Posterior cingulate gyrus (tissue), 11 donors: ENCODE results near the gene MIOS.
"Not testable (repeated sequence)": the region's sequence is repeated elsewhere in the genome, so short reads cannot be mapped to it uniquely, and the experiment has no call there.

Experiments used
- DNase-seq, 10 donors: peaks; one replicate each; pipeline versions ENCODE4 v3.0.0 to v3.0.0-alpha.2; 2020 to 2021; ENCODE audit warnings: mixed read lengths in 3 of 10
- intact Hi-C: fragments of 100-400 bp; cut with DNase I; formaldehyde crosslinking; loops from one replicate; pipeline ENCODE4 v1.15.1; 2023

MIOS gene

GRCh38 chr7:7553386-7553785, 13.3 kb upstream of the MIOS start:
- no peak for DNase-seq
- intact Hi-C loops: no loop called here

GRCh38 chr7:7554021-7554432, 12.7 kb upstream of the MIOS start:
- intact Hi-C loops: no loop called here
- DNase-seq: peak in 1 of 10 donors; percentile 61

GRCh38 chr7:7554649-7555575, 11.8 kb upstream of the MIOS start:
- intact Hi-C loops: no loop called here
- DNase-seq: no peak

DNA sequence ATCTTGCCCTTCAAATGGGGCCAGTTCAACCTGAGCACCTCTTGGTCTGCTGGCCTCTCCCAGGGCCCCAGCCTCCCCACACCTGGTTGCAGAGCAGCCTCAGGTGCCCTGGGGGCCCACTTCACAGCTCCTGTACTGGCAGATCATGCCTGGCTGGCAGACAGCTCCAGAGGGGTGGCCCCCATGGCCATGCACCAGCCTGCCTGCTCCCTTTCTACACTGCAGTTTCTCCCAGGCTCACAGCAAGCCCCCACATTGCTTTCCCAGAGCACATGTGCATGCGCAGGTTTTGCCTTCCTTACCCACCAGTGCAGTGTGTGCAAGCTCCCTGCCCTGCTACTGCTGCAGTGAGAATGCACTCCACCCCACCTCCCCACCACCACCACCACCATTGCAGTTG, 9.8 kb upstream of the MIOS start:
- intact Hi-C loops: no loop called here

DNA sequence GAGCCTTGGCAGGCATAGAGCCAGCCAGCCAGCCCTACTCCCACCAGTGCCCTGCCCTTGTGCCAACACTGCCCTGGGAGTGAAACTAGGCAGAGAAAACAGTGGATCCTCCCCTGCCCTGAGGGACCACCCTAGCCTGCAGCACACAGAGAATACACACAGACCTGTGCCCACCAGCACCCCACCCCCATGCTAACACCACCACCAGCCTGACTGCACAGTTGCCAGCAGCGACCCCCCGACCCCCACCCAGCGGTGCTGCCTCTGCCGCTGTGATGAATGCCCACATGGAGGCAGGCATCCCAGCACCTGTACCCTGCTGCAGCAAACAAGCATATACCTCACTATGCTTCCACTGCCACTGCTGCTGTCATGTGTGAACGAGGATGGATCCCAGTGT, 9.4 kb upstream of the MIOS start:
- intact Hi-C loops: no loop called here
- peak in 2 of 10 donors; percentile 54 for DNase-seq

More for the DNA sequence above, 9.8 kb upstream of the MIOS start:
- DNase-seq: peak in 2 of 10 donors; percentile 56 to 69

GRCh38 chr7:7561591-7561990, 5.1 kb upstream of the MIOS start:
- DNase-seq: not testable (repeated sequence)
- intact Hi-C loops: loop anchor here (10.0 kb wide), 1 partner anchor 377 kb away; the partner anchor contains the start of gene C1GALT1

DNA sequence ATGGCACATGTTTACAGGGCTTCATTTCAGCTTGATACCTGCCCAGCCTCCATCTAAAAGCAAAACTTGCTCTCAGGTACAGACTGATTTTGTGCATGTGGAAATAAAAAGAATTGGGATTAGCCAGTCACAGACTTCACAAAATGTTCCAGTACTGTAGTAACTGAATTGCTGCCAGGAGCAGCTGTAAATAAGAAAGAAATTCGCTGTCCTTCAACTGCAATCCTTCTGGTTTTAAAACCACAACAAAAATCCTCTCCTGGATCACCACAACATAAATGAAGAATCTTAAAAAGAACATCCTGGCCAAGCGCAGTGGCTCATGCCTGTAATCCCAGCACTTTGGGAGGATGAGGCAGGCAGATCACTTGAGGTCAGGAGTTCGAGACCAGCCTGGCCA, 3.9 kb upstream of the MIOS start:
- intact Hi-C loops: loop anchor here (10.0 kb wide), 1 partner anchor 378 kb away; the partner anchor contains the start of gene C1GALT1
- no peak for DNase-seq

DNA sequence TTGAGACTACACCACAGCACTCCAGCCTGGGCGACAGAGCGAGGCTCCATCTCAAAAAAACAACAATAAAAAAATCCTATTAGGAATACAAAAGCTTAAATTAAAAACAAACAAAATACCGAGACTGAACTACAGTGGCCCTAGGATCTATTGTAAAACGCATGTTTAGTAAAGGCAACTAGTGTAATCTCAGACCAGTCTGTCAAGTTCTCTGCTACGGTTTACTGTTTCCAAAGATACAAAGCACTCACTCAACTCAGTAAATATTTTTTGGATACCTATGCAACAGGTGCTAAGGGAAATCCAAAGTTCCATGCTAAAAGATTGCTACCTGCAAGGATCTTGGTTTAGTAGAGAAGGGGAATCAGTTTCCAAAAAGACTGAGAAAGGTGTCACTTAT, 3.4 kb upstream of the MIOS start:
- intact Hi-C loops: loop anchor here (10.0 kb wide), 1 partner anchor 378 kb away; the partner anchor contains the start of gene C1GALT1
- no peak for DNase-seq

- intact Hi-C loops: loop anchor here (10.0 kb wide), 1 partner anchor 379 kb away; the partner anchor contains the start of gene C1GALT1
- no peak for DNase-seq
Measured at GRCh38 chr7:7563813-7564212, 2.9 kb upstream of the MIOS start.

DNA sequence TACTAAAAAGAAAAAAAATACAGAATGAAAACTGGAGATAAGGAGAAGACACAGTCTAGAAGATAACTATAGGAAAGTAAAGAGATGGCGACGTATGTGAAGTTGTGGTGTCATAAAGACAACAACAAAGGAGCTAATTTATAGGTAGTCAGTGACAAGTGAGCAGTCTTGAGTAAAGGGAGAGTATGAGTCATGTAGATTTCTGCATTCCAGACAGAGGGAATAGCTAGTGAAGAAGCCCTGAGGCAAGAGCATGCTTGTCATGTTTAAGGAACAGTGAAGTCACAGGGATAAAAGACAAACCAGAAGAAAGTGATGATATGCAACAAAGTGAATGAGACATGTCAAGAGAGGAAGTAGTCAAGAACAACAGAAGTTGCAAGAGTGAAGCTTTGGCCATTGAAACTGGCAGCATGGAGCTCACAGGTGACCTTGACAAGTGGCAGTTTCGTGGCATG, 2.3 kb upstream of the MIOS start:
- DNase-seq: no peak
- intact Hi-C loops: loop anchor here (10.0 kb wide), 1 partner anchor 380 kb away; the partner anchor contains the start of gene C1GALT1

GRCh38 chr7:7565018-7565680, 1.5 kb upstream of the MIOS start:
- intact Hi-C loops: loop anchor here (5.0 to 10.0 kb wide), 2 partner anchors 77 to 380 kb away; partner anchors contain the start of genes C1GALT1 and UMAD1
- DNase-seq: peak in 1 of 10 donors; percentile 22

GRCh38 chr7:7565746-7566650, 686 bp upstream of the MIOS start:
- intact Hi-C loops: loop anchor here (5.0 to 10.0 kb wide), 2 partner anchors 76 to 381 kb away; partner anchors contain the start of genes C1GALT1 and UMAD1
- peak in 4 of 10 donors; percentile 8 to 69 (median 58) for DNase-seq

DNA sequence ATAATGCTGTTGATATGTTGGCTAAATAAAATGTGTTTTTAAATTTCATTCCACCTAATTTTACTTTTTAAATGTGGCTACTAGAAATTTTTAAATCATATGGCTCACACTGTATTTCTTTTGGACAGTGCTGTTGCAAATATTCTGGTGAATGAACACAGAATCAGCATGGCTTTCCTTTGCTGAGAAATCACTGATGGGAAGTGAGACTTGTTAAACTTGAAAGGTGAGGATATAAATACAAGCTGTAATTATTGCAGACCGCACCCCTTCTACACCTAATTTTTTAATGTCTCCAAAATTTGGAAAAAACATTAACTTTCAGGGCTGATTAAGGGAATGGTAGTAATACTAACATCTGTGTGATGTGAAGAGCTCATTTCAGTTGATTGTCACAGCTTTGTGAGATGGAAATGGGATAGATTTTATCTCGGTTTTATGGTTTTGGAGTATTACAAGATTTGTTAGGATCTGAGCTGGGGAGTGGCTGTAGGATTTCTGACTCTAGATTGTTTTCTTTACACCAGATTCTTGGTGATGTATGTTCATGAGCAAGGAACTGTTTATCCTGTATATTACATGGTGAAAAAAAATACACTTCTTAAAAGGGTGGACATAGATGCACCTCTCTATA, 1.3 kb downstream of the MIOS start:
- DNase-seq: no peak
- intact Hi-C loops: loop anchor here (5.0 to 10.0 kb wide), 2 partner anchors 74 to 383 kb away; partner anchors contain the start of genes C1GALT1 and UMAD1

DNA sequence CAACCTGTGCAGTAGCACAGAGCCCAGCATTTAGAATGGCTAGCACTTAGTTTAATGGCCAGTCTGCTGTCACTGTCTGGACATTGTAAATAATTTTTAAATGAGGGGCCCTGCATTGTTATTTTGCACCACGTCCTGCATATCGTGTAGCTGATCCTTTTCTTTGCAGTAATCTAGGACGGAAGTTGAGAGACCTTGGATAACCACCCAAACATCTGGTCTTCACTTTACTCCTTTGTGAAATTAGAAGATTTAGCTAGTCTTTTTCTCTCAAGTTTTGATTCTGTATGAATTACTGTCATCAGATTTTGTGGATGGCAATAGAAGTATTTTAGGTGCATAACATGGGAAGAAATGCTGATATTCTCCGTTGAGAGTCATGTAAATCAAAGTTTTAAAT, 1.9 kb downstream of the MIOS start:
- intact Hi-C loops: loop anchor here (5.0 to 10.0 kb wide), 2 partner anchors 74 to 384 kb away; partner anchors contain the start of genes C1GALT1 and UMAD1
- DNase-seq: no peak

- DNase-seq: no peak
- intact Hi-C loops: loop anchor here (5.0 to 10.0 kb wide), 2 partner anchors 73 to 384 kb away; partner anchors contain the start of genes C1GALT1 and UMAD1
Measured at GRCh38 chr7:7569081-7569527, 2.4 kb downstream of the MIOS start.

DNA sequence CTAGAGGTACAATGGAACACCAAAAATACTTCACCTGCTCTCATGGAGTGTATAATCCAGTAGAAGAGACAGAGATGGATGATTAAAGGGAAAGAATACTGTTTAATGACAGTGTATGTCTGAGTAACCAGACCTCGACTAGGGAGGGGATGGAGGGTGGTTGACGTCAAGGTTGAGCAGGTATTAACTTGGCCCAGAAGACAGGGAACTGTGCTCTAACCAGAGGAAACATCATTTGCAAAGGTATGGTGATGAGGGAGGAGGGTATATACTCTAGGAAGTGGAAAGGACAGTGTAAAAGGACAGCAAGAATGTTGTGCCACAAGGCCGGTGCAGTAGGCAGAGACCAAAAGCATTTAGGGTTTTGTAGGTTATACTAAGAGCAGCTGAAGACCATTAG, 2.9 kb downstream of the MIOS start:
- no peak for DNase-seq
- intact Hi-C loops: loop anchor here (5.0 to 10.0 kb wide), 2 partner anchors 73 to 385 kb away; partner anchors contain the start of genes C1GALT1 and UMAD1

GRCh38 chr7:7570584-7570983, 3.9 kb downstream of the MIOS start:
- intact Hi-C loops: no loop called here

GRCh38 chr7:7573701-7574100, 7.0 kb downstream of the MIOS start:
- intact Hi-C loops: no loop called here
- DNase-seq: no peak

More at GRCh38 chr7:7570584-7570983, 3.9 kb downstream of the MIOS start:
- DNase-seq: peak in 1 of 10 donors; percentile 57

DNA sequence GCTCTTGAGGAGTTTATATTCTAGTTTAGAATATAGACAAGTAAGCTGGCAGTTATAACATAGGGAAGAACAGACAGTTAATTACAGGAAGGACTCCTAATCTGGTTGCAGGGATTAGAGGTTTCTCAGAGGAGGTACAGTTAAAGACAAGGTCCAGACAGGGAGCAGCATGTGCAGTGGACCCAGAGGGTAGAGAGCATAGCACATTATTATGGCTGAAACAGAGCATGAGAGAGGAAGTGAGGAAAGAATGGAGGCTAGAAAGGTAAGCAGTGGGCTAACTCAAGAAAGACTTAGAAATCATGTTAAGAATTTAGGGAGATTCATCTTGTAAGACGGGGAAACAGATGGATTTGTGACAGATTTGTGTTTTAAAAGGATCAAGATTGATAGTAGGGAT, 9.7 kb downstream of the MIOS start:
- no peak for DNase-seq
- intact Hi-C loops: no loop called here
